SK-N-SH treated with all-trans-retinoic acid at 6 μM for 48 hours (cell line): Measurements from ENCODE around the gene ZDHHC3.

Experiments used
- ATAC-seq: fragments of 200-7000 bp; cut with Tn5 transposase; 3 replicates; pipeline ENCODE4 v1.9.1; 2020; ENCODE audit warnings: mild to moderate bottlenecking, moderate library complexity
- BACH2 ChIP-seq: fragments of 250-450 bp; sonication (Bioruptor Pico); IDR thresholded peaks from 2 replicates; pipeline ENCODE4 v1.9.0; 2021; ENCODE audit warnings: mild to moderate bottlenecking, borderline replicate concordance
- CREB5 ChIP-seq: fragments of 250-450 bp; sonication (Bioruptor Pico); IDR thresholded peaks from 2 replicates; pipeline ENCODE4 v1.5.1; 2020; ENCODE audit warnings: low read depth, mild to moderate bottlenecking, moderate library complexity
- CSDC2 ChIP-seq: fragments of 250-450 bp; sonication (Bioruptor Pico); IDR thresholded peaks from 2 replicates; pipeline ENCODE4 v1.5.0; 2020; ENCODE audit warnings: mild to moderate bottlenecking, moderate library complexity
- CSRNP3 ChIP-seq: fragments of 250-450 bp; sonication (Bioruptor Pico); IDR thresholded peaks from 2 replicates; pipeline ENCODE4 v1.5.1; 2021; ENCODE audit warnings: mild to moderate bottlenecking, moderate library complexity
- ESRRG ChIP-seq: fragments of 250-450 bp; sonication (Bioruptor Pico); IDR thresholded peaks from 2 replicates; pipeline ENCODE4 v1.6.1; 2021; ENCODE audit warnings: mild to moderate bottlenecking
- GLIS3 ChIP-seq: fragments of 250-450 bp; sonication (Bioruptor Pico); IDR thresholded peaks from 2 replicates; pipeline ENCODE4 v1.5.0; 2020; ENCODE audit warnings: mild to moderate bottlenecking, moderate library complexity
- PATZ1 ChIP-seq: fragments of 250-450 bp; sonication (Bioruptor Pico); IDR thresholded peaks from 2 replicates; pipeline ENCODE4 v1.8.0; 2020; ENCODE audit warnings: mild to moderate bottlenecking, moderate library complexity, borderline replicate concordance
- POU6F1 ChIP-seq: fragments of 250-450 bp; sonication (Bioruptor Pico); IDR thresholded peaks from 2 replicates; pipeline ENCODE4 v1.8.0; 2021; ENCODE audit warnings: low read depth, mild to moderate bottlenecking, moderate library complexity, borderline replicate concordance
- PPARA ChIP-seq: fragments of 250-450 bp; sonication (Bioruptor Pico); IDR thresholded peaks from 2 replicates; pipeline ENCODE4 v1.5.0; 2020; ENCODE audit warnings: mild to moderate bottlenecking, borderline replicate concordance
- RARB ChIP-seq: fragments of 250-450 bp; sonication (Bioruptor Pico); IDR thresholded peaks from 2 replicates; pipeline ENCODE4 v1.8.0; 2021; ENCODE audit warnings: mild to moderate bottlenecking, moderate library complexity
- SNAI2 ChIP-seq: fragments of 250-450 bp; sonication (Bioruptor Pico); IDR thresholded peaks from 2 replicates; pipeline ENCODE4 v1.5.0; 2020; ENCODE audit warnings: mild to moderate bottlenecking, moderate library complexity
- TCF4 ChIP-seq: fragments of 250-450 bp; sonication (Bioruptor Pico); IDR thresholded peaks from 2 replicates; pipeline ENCODE4 v1.8.0; 2021; ENCODE audit warnings: mild to moderate bottlenecking, moderate library complexity, borderline replicate concordance
- TOX ChIP-seq: fragments of 250-450 bp; sonication (Bioruptor Pico); IDR thresholded peaks from 2 replicates; pipeline ENCODE4 v1.8.0; 2021; ENCODE audit warnings: mild to moderate bottlenecking, moderate library complexity, borderline replicate concordance
- TSHZ2 ChIP-seq: fragments of 250-450 bp; sonication (Bioruptor Pico); IDR thresholded peaks from 2 replicates; pipeline ENCODE4 v1.5.0; 2020; ENCODE audit warnings: mild to moderate bottlenecking, moderate library complexity
- ZC3H10 ChIP-seq: fragments of 250-450 bp; sonication (Bioruptor Pico); IDR thresholded peaks from 2 replicates; pipeline ENCODE4 v1.5.1; 2021; ENCODE audit warnings: mild to moderate bottlenecking, moderate library complexity
- ZFP3 ChIP-seq: fragments of 250-450 bp; sonication (Bioruptor Pico); IDR thresholded peaks from 2 replicates; pipeline ENCODE4 v1.5.0; 2020; ENCODE audit warnings: mild to moderate bottlenecking, moderate library complexity
- ZFP30 ChIP-seq: fragments of 450-650 bp; formaldehyde crosslinking; IDR thresholded peaks from 2 replicates; pipeline ENCODE4 v1.5.0; 2022; ENCODE audit warnings: mild to moderate bottlenecking, moderate library complexity
- ZNF70 ChIP-seq: fragments of 450-650 bp; formaldehyde crosslinking; IDR thresholded peaks from 2 replicates; pipeline ENCODE4 v1.5.0; 2020; ENCODE audit warnings: mild to moderate bottlenecking, moderate library complexity

Gene ZDHHC3

GRCh38 chr3:44961888-44962287 lies 14.1 kb downstream of the ZDHHC3 start:
- TF ChIP-seq CSRNP3 (CRISPR knock-in tag) (no peak), SNAI2 (no peak), ZFP3 (CRISPR knock-in tag) (no peak), GLIS3 (no peak), POU6F1 (CRISPR knock-in tag) (no peak), BACH2 (no peak), TOX (CRISPR knock-in tag) (no peak), TSHZ2 (no peak), ESRRG (CRISPR knock-in tag) (no peak), PPARA (CRISPR knock-in tag) (no peak), CSDC2 (CRISPR knock-in tag) (no peak), ZNF70 (CRISPR knock-in tag) (no peak), RARB (CRISPR knock-in tag) (no peak), ZC3H10 (CRISPR knock-in tag) (no peak), ZFP30 (no peak), PATZ1 (CRISPR knock-in tag) (no peak), TCF4 (CRISPR knock-in tag) (no peak), CREB5 (CRISPR knock-in tag) (no peak)
- ATAC-seq: no peak

GRCh38 chr3:44960387-44961026 lies 15.5 kb downstream of the ZDHHC3 start:
- no peak for ATAC-seq

More at GRCh38 chr3:44960387-44961026, 15.5 kb downstream of the ZDHHC3 start:
- TF ChIP-seq POU6F1 (CRISPR knock-in tag) (no peak), ZC3H10 (CRISPR knock-in tag) (no peak), ESRRG (CRISPR knock-in tag) (no peak), TOX (CRISPR knock-in tag) (no peak)
- TF ChIP-seq, all 23 proteins: peak for 0
